IMR-90 (cell line): Measurements from ENCODE around the gene CDKN3. TPM values are rescaled to one million over a fixed set of nuclear protein-coding genes. Genes with fewer than 3 reads are reported as not detected.

Experiments used
- ATAC-seq: fragments of 200-7000 bp; cut with Tn5 transposase; 2 replicates; pipeline ENCODE4 v1.9.1; 2020; ENCODE audit warnings: low read depth, mild to moderate bottlenecking, moderate library complexity
- BruUV-seq: library from RNA; stranded (reverse); fragments of 400-500 nt; replicated peaks from 2 replicates; lab custom pipeline; 2021; lab: Mats Ljungman, UMichigan
- CTCF ChIA-PET: fragments of 300-600 bp; formaldehyde crosslinking; extraction: SDS; loops from one replicate; lab custom pipeline; 2021; ENCODE audit warnings: antibody characterized with exemption; lab: Yijun Ruan, JAX
- POLR2A ChIA-PET: fragments of 300-600 bp; sonication (Branson Sonifier 250); formaldehyde crosslinking; loops from one replicate; lab custom pipeline; 2022; ENCODE audit warnings: antibody characterized with exemption; ENCODE audit not compliant: unreplicated experiment; lab: Charles Lee
- DNase-seq: peaks from one replicate; pipeline ENCODE4 v3.0.0; 2013
- H2AFZ ChIP-seq: replicated peaks from 2 replicates; pipeline ENCODE3; 2013; ENCODE audit warnings: low read length, mild to moderate bottlenecking; ENCODE audit not compliant: poor library complexity
- H2AK5ac ChIP-seq: 2 replicates; pipeline ENCODE4 v1.6.1; 2013; ENCODE audit warnings: low read depth, low read length, inconsistent platforms
- H2AK9ac ChIP-seq: replicated peaks from 2 replicates; pipeline ENCODE3; 2013; ENCODE audit warnings: mild to moderate bottlenecking, low read depth, low read length, moderate library complexity; ENCODE audit not compliant: poor library complexity
- H2BK120ac ChIP-seq: 2 replicates; pipeline ENCODE4 v1.6.1; 2013; ENCODE audit warnings: low read depth, low read length, inconsistent platforms
- H2BK15ac ChIP-seq: 3 replicates; pipeline ENCODE4 v1.6.1; 2013; ENCODE audit warnings: low read depth, low read length, inconsistent platforms
- H2BK20ac ChIP-seq: 2 replicates; pipeline ENCODE4 v1.6.1; 2013; ENCODE audit warnings: low read depth, mild to moderate bottlenecking, inconsistent platforms, low read length, moderate library complexity
- H2BK5ac ChIP-seq: 2 replicates; pipeline ENCODE4 v1.6.1; 2013; ENCODE audit warnings: mild to moderate bottlenecking, low read depth, low read length, inconsistent platforms; ENCODE audit not compliant: poor library complexity, severe bottlenecking
- H3K14ac ChIP-seq: replicated peaks from 2 replicates; pipeline ENCODE4 v1.6.1; 2013; ENCODE audit warnings: low read depth, low read length, inconsistent platforms
- H3K18ac ChIP-seq: 2 replicates; pipeline ENCODE4 v1.6.1; 2013; ENCODE audit warnings: low read depth, low read length, control low read depth
- H3K23ac ChIP-seq: 2 replicates; pipeline ENCODE4 v1.6.1; 2013; ENCODE audit warnings: low read depth, low read length, inconsistent platforms
- H3K27ac ChIP-seq: 2 replicates; pipeline ENCODE4 v1.5.1; 2013; ENCODE audit warnings: mild to moderate bottlenecking, control low read depth, low read length; ENCODE audit not compliant: insufficient read depth
- H3K27me3 ChIP-seq: 2 replicates; pipeline ENCODE4 v1.6.1; 2013; ENCODE audit warnings: low read length; ENCODE audit not compliant: control insufficient read depth, insufficient read depth
- H3K36me3 ChIP-seq: 2 replicates; pipeline ENCODE4 v1.6.1; 2013; ENCODE audit warnings: low read length, mixed read lengths; ENCODE audit not compliant: control insufficient read depth, insufficient read depth
- H3K4ac ChIP-seq: 2 replicates; pipeline ENCODE4 v1.6.1; 2013; ENCODE audit warnings: low read depth, low read length, inconsistent platforms
- H3K4me1 ChIP-seq: 2 replicates; pipeline ENCODE4 v1.6.1; 2013; ENCODE audit warnings: low read length, mixed read lengths; ENCODE audit not compliant: control insufficient read depth, insufficient read depth
- H3K4me2 ChIP-seq: 2 replicates; pipeline ENCODE4 v1.6.1; 2013; ENCODE audit warnings: low read depth, mild to moderate bottlenecking, control low read depth, low read length, moderate library complexity
- H3K4me3 ChIP-seq: 2 replicates; pipeline ENCODE4 v1.5.1; 2013; ENCODE audit warnings: low read depth, mild to moderate bottlenecking, control low read depth, low read length, moderate library complexity; ENCODE audit not compliant: insufficient read depth
- H3K56ac ChIP-seq: 2 replicates; pipeline ENCODE4 v1.6.1; 2013; ENCODE audit warnings: low read length, inconsistent platforms; ENCODE audit not compliant: insufficient read depth; ENCODE audit errors: extremely low read depth
- H3K79me1 ChIP-seq, 2 experiments: 2 replicates each; pipeline ENCODE4 v1.6.1; 2013; ENCODE audit warnings: low read length in 2 of 2, inconsistent platforms in 1 of 2, low read depth in 1 of 2
- H3K9ac ChIP-seq: 2 replicates; pipeline ENCODE4 v1.6.1; 2013; ENCODE audit warnings: low read depth, low read length, control low read depth
- H3K9me1 ChIP-seq: 2 replicates; pipeline ENCODE4 v1.6.1; 2013; ENCODE audit warnings: low read length, inconsistent platforms; ENCODE audit not compliant: insufficient read depth
- H3K9me3 ChIP-seq: 2 replicates; pipeline ENCODE4 v1.6.1; 2013; ENCODE audit warnings: low read length; ENCODE audit not compliant: control insufficient read depth, insufficient read depth
- H4K20me1 ChIP-seq: 2 replicates; pipeline ENCODE4 v1.6.1; 2013; ENCODE audit warnings: low read length, inconsistent platforms; ENCODE audit not compliant: insufficient read depth
- H4K5ac ChIP-seq: 2 replicates; pipeline ENCODE4 v1.6.1; 2013; ENCODE audit warnings: mild to moderate bottlenecking, low read depth, low read length, control low read depth
- H4K8ac ChIP-seq, 2 experiments: 2 replicates each; pipeline ENCODE4 v1.6.1; 2013; ENCODE audit warnings: low read depth in 2 of 2, low read length in 2 of 2, control low read depth in 1 of 2, inconsistent platforms in 1 of 2
- H4K91ac ChIP-seq: 2 replicates; pipeline ENCODE4 v1.6.1; 2013; ENCODE audit warnings: low read depth, low read length, inconsistent platforms; ENCODE audit not compliant: insufficient read depth
- BHLHE40 ChIP-seq: fragments of 150-350 bp; IDR thresholded peaks from 2 replicates; pipeline ENCODE4 v1.6.1; 2016; ENCODE audit warnings: mild to moderate bottlenecking, low read depth, low read length
- CEBPB ChIP-seq: IDR thresholded peaks from 2 replicates; pipeline ENCODE4 v1.6.1; 2012; ENCODE audit warnings: low read depth, low read length, improper control_type of control experiment
- FOS ChIP-seq: fragments of 150-350 bp; IDR thresholded peaks from 2 replicates; pipeline ENCODE4 v1.6.1; 2016; ENCODE audit warnings: low read depth, low read length
- MAFK ChIP-seq: IDR thresholded peaks from 2 replicates; pipeline ENCODE4 v1.6.1; 2012; ENCODE audit warnings: low read depth, low read length, improper control_type of control experiment
- MXI1 ChIP-seq: IDR thresholded peaks from 2 replicates; pipeline ENCODE4 v1.6.1; 2012; ENCODE audit warnings: low read depth, mild to moderate bottlenecking, low read length, moderate library complexity, borderline replicate concordance
- POLR2A ChIP-seq: IDR thresholded peaks from 2 replicates; pipeline ENCODE4 v1.6.1; 2012; ENCODE audit warnings: mild to moderate bottlenecking, low read depth, low read length
- RCOR1 ChIP-seq: IDR thresholded peaks from 2 replicates; pipeline ENCODE4 v1.6.1; 2012; ENCODE audit warnings: mild to moderate bottlenecking, low read length, improper control_type of control experiment; ENCODE audit not compliant: insufficient replicate concordance
- SMC3 ChIP-seq: fragments of 150-350 bp; IDR thresholded peaks from 2 replicates; pipeline ENCODE4 v1.6.1; 2016; ENCODE audit warnings: low read depth, mild to moderate bottlenecking, antibody characterized with exemption, low read length, moderate library complexity
- WGBS, 2 experiments: methylation state at CpG; one replicate each; pipeline versions ENCODE4 v1.1.5 to v1.1.7; 2013; ENCODE audit warnings: missing lambda C conversion rate in 2 of 2; ENCODE audit not compliant: insufficient read length in 1 of 2; ENCODE audit errors: extremely low coverage in 2 of 2; 5-methylcytosine and 5-hydroxymethylcytosine counted together
- dilution Hi-C: fragments of 300-500 bp; cut with HindIII; formaldehyde crosslinking; loops from one replicate; pipeline ENCODE4 v1.14.3; 2018; ENCODE audit warnings: low sequenced_read_pairs; ENCODE audit not compliant: unreplicated experiment
- in situ Hi-C: fragments of 300-500 bp; cut with MboI; formaldehyde crosslinking; loops from 3 replicates; pipeline ENCODE4 v1.14.3; 2019; ENCODE audit warnings: low sequenced_read_pairs, inconsistent platforms, mixed read lengths
- intact Hi-C: fragments of 100-400 bp; cut with micrococcal nuclease; formaldehyde crosslinking; loops from 2 replicates; pipeline ENCODE4 v1.10.0; 2022
- polyA plus RNA-seq, 3 experiments: library from polyadenylated mRNA; depleted of rRNA; stranded (reverse); fragments of >200 nt; gene quantifications; 2 replicates each; pipeline ENCODE4 v1.2.3, GENCODE V29; 2012; ENCODE audit warnings: low replicate concordance in 1 of 3
- total RNA-seq: library from RNA; depleted of rRNA; stranded (reverse); fragments of >200 nt; gene quantifications from 2 replicates; pipeline ENCODE4 v1.2.3, GENCODE V29; 2012
- TF ChIP-seq, protein P1 (sequence below): fragments of 150-350 bp; IDR thresholded peaks from 2 replicates; pipeline ENCODE4 v1.6.1; 2017; ENCODE audit warnings: mild to moderate bottlenecking, antibody characterized with exemption, low read length, low read depth

The CDKN3 gene
- total and polyA plus RNA-seq, 2 of the 4 experiments (the other 2 are of a cell fraction): 38.9 to 48.9 TPM

GRCh38 chr14:54394596-54394995 lies 2.2 kb upstream of the CDKN3 start:
- POLR2A ChIA-PET: no interaction called here
- no TSS peak for BruUV-seq

More at GRCh38 chr14:54394596-54394995, 2.2 kb upstream of the CDKN3 start:
- Histone ChIP-seq H3K9me3 (no peaks in the 10 kb centered on the region), H4K91ac (no peak overlapping the region), H3K4ac (no peak overlapping the region), H3K4me3 (no peak overlapping the region), H2BK15ac (no peak overlapping the region), H4K5ac (no peak overlapping the region), H4K20me1 (no peaks in the 10 kb centered on the region), H3K27ac (no peak overlapping the region), H2AK9ac (no peak overlapping the region), H3K4me1 (peaks cover 5% of the 10 kb centered on the region; the same call in 1 of the 2 replicates), H3K18ac (no peak overlapping the region), H3K23ac (no peak overlapping the region), H2BK120ac (no peak overlapping the region), H3K4me2 (no peak overlapping the region), H3K9me1 (peaks cover 4% of the 10 kb centered on the region; the same call in 1 of the 2 replicates), H3K14ac (no peak overlapping the region), H4K8ac (no peak overlapping the region), H3K9ac (no peak overlapping the region), H3K56ac (no peak overlapping the region), H2AFZ (no peak overlapping the region), H2BK5ac (no peak overlapping the region), H3K79me1 (peaks cover 19 to 28% of the 10 kb centered on the region in 2 experiments), H2BK20ac (no peak overlapping the region), H3K36me3 (no peaks in the 10 kb centered on the region), H2AK5ac (no peak overlapping the region), H3K27me3 (peaks cover 2% of the 10 kb centered on the region; the same call in 1 of the 2 replicates)
- TF ChIP-seq CEBPB (no peak), RCOR1 (no peak), FOS (no peak), POLR2A (no peak), MXI1 (no peak), MAFK (no peak), BHLHE40 (no peak), SMC3 (no peak)
- TF ChIP-seq, protein P1, sequence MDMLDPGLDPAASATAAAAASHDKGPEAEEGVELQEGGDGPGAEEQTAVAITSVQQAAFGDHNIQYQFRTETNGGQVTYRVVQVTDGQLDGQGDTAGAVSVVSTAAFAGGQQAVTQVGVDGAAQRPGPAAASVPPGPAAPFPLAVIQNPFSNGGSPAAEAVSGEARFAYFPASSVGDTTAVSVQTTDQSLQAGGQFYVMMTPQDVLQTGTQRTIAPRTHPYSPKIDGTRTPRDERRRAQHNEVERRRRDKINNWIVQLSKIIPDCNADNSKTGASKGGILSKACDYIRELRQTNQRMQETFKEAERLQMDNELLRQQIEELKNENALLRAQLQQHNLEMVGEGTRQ: no peak
- intact Hi-C loops (no loop called here), dilution Hi-C loops (no loop called here), in situ Hi-C loops (no loop called here)
- no peak for DNase-seq
- ATAC-seq: no peak
- WGBS, 2 experiments: 92% methylated on average over 9 of the region's 27 CpGs; no CpG with 5 or more reads in 1 of the 2 experiments
- CTCF ChIA-PET: interaction anchor here (0.6 kb wide), 1 partner anchor 43 kb away, joined by 3 read pairs; no protein-coding TSS in a partner anchor
